Kidney capillary endothelial cell (primary cell): Measurements from ENCODE around the gene PINK1.

Experiments
- DNase-seq: peaks from one replicate; pipeline ENCODE4 v3.0.0-alpha.2; 2018; ENCODE audit warnings: low spot score

PINK1 gene

GRCh38 chr1:20611652-20612051, 21.6 kb upstream of the PINK1 start:
- DNase-seq = no peak

- DNase-seq = no peak
These were observed 21.0 kb upstream of the PINK1 start for GRCh38 chr1:20612221-20612746.

GRCh38 chr1:20614131-20614579, 19.1 kb upstream of the PINK1 start:
- DNase-seq = no peak

- DNase-seq = no peak
These were observed 17.1 kb upstream of the PINK1 start for GRCh38 chr1:20615946-20616846.

- DNase-seq = no peak
These were observed 16.3 kb upstream of the PINK1 start for GRCh38 chr1:20616847-20617487.

- no peak for DNase-seq
These were observed 14.7 kb upstream of the PINK1 start for GRCh38 chr1:20618550-20618949.

- no peak for DNase-seq
These were observed 13.3 kb upstream of the PINK1 start for GRCh38 chr1:20619999-20620398.

- DNase-seq = no peak
These were observed 12.2 kb upstream of the PINK1 start for GRCh38 chr1:20621012-20621411.

GRCh38 chr1:20624709-20625108, 8.5 kb upstream of the PINK1 start:
- no peak for DNase-seq

- no peak for DNase-seq
These were observed 7.8 kb upstream of the PINK1 start for GRCh38 chr1:20625176-20626097.

- DNase-seq = no peak
These were observed 7.2 kb upstream of the PINK1 start for GRCh38 chr1:20626098-20626427.

GRCh38 chr1:20626524-20626923, 6.7 kb upstream of the PINK1 start:
- DNase-seq = no peak

- no peak for DNase-seq
These were observed 2.5 kb upstream of the PINK1 start for GRCh38 chr1:20630729-20631128.

GRCh38 chr1:20632386-20632785, 872 bp upstream of the PINK1 start:
- no peak for DNase-seq

- peak; percentile 34 for DNase-seq
These were observed 871 bp downstream of the PINK1 start for GRCh38 chr1:20634065-20634593.

GRCh38 chr1:20634594-20635084, 1.4 kb downstream of the PINK1 start:
- DNase-seq = no peak

GRCh38 chr1:20636785-20637347, 3.6 kb downstream of the PINK1 start:
- DNase-seq = no peak

- peak; percentile 50 for DNase-seq
These were observed 6.9 kb downstream of the PINK1 start for GRCh38 chr1:20640183-20640597.

- DNase-seq = no peak
These were observed 8.7 kb downstream of the PINK1 start for GRCh38 chr1:20641975-20642374.

GRCh38 chr1:20643080-20643479, 9.8 kb downstream of the PINK1 start:
- no peak for DNase-seq

GRCh38 chr1:20644416-20644815, 11.2 kb downstream of the PINK1 start:
- DNase-seq = no peak
